ENCODE measurements around the gene GLRA3. TPM values are rescaled to one million over a fixed set of nuclear protein-coding genes. Genes with fewer than 3 reads are reported as not detected.

The GLRA3 gene
- polyA plus RNA-seq, 1 donor (not counting 4 experiments of a cell fraction or from before 2014, with no cell fraction given): not detected

DNA sequence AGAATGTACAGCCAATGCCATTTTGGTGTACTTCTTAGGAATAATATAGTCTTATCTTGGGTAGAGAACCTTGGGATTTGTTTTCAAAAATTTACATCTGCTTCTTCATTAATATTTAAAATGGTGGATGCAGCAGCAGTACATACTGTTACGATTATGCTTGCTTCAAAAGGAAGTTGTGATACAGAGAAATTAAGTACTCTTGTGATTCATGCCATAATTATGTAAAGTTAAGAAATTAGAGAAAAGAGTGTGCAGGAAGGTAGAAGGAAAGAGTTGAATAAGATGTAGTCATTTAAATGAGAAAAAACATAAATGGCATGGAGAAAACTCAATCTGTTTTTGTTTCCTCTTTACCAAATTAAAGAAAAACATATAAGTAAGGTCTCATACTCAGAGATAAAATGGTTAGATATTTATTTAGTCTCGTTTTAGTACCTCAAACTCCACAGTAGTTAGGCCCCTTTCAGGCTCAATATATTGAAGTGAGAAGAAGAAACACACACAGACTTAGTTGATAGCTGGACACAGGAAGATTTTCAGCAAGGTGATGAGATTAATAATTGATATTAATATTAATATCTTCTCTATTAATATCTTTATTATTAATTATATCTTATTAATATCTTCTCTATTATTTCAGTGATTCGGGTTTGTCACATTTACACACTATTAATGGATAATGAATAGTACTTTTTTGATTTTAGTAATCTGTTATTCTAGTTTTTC lies 236.6 kb downstream of the GLRA3 start:
- Histone ChIP-seq H3K9ac (ENCODE audit: control insufficient read depth, extremely low read depth, insufficient read depth, low read length) (no peak overlapping the region), H3K4me2 (ENCODE audit: control insufficient read depth, extremely low read depth, insufficient read depth, low read depth, low read length) (no peak overlapping the region), H3K9me3 (ENCODE audit: control insufficient read depth, low read depth, low read length) (no peaks in the 10 kb centered on the region), H3K4me3 (ENCODE audit: control insufficient read depth in 2 of 3, extremely low read depth in 1 of 3, insufficient read depth in 2 of 3, low read depth in 1 of 3, low read length in 3 of 3) (no peak overlapping the region), H3K4me1 (ENCODE audit: control insufficient read depth, extremely low read depth, insufficient read depth, low read length) (no peaks in the 10 kb centered on the region), H2AFZ (ENCODE audit: control insufficient read depth, low read length) (no peak overlapping the region), H3K27me3 (ENCODE audit: control insufficient read depth, extremely low read depth, insufficient read depth, low read length) (no peaks in the 10 kb centered on the region), H3K36me3 (ENCODE audit: control insufficient read depth in 2 of 2, extremely low read depth in 1 of 2, insufficient read depth in 2 of 2, low read length in 2 of 2) (no peaks in the 10 kb centered on the region), H3K9me1 (ENCODE audit: control insufficient read depth, extremely low read depth, insufficient read depth, low read length) (no peaks in the 10 kb centered on the region), H3K27ac (ENCODE audit: control insufficient read depth, insufficient read depth, low read length) (no peak overlapping the region), H3K79me2 (ENCODE audit: control insufficient read depth, insufficient read depth, low read length) (no peaks in the 10 kb centered on the region), H4K20me1 (ENCODE audit: control insufficient read depth, extremely low read depth, insufficient read depth, low read length) (no peaks in the 10 kb centered on the region)
- DNase-seq (ENCODE audit: low read depth, low spot score) (no peak), FAIRE-seq (no peak)
- TF ChIP-seq EZH2 (IDR thresholded peaks at IDR 0.05; ENCODE audit: low read length): no peak
- TF ChIP-seq, protein P1, sequence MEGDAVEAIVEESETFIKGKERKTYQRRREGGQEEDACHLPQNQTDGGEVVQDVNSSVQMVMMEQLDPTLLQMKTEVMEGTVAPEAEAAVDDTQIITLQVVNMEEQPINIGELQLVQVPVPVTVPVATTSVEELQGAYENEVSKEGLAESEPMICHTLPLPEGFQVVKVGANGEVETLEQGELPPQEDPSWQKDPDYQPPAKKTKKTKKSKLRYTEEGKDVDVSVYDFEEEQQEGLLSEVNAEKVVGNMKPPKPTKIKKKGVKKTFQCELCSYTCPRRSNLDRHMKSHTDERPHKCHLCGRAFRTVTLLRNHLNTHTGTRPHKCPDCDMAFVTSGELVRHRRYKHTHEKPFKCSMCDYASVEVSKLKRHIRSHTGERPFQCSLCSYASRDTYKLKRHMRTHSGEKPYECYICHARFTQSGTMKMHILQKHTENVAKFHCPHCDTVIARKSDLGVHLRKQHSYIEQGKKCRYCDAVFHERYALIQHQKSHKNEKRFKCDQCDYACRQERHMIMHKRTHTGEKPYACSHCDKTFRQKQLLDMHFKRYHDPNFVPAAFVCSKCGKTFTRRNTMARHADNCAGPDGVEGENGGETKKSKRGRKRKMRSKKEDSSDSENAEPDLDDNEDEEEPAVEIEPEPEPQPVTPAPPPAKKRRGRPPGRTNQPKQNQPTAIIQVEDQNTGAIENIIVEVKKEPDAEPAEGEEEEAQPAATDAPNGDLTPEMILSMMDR (optimal IDR thresholded peaks at IDR 0.05 in 1 of 3, IDR thresholded peaks at IDR 0.05 in 1 of 3, conservative IDR thresholded peaks at IDR 0.05 in 1 of 3; ENCODE audit: extremely low read depth in 1 of 3, insufficient read depth in 2 of 3, low read length in 3 of 3): no peak
- dilution Hi-C loops (cut with MboI; ENCODE audit: extremely low pct_ligation_motif_present, low sequenced_read_pairs): no loop called here

DNA sequence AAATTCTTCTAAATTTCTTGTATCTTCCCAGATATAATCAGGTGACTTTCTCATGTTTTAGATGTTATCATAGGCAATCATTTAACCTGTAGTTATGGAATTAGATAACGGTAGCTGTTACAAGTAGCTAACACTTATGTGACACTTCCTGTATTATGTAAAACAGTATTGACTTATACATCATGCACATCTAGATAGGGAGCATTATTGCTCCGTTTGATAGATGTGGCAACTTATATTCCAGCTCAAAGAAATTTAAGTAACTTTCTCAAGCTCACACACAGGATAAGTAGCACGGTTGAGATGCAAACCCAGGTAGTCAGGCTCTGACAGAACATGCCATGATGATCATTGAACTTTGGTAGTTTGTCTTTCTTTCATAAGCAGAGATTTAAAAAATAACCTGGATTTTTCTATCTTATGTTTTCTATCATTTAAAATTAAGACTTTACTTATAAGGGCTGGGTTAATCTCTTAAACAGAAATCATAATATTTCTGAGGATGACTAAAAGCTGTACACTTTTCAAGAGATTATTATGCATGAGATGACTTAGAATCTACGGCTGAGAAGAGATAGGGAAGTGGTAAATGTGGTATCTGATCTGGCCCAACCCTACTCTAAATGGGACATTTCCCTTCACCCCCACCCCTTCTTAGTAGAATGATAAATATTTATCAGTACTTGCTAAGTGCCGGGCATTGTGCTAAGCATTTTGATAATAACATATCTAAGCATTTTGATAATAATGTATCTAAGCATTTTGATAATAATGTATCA lies 237.6 kb downstream of the GLRA3 start:
- H3K4me2 ChIP-seq (ENCODE audit: control insufficient read depth, extremely low read depth, insufficient read depth, low read depth, low read length): no peak overlapping the region
- H3K9ac ChIP-seq (ENCODE audit: control insufficient read depth, extremely low read depth, insufficient read depth, low read length): no peak overlapping the region
- TF ChIP-seq EZH2 (IDR thresholded peaks at IDR 0.05; ENCODE audit: low read length): no peak
- TF ChIP-seq, protein P1 (optimal IDR thresholded peaks at IDR 0.05 in 1 of 3, IDR thresholded peaks at IDR 0.05 in 1 of 3, conservative IDR thresholded peaks at IDR 0.05 in 1 of 3; ENCODE audit: extremely low read depth in 1 of 3, insufficient read depth in 2 of 3, low read length in 3 of 3): no peak
- no peak for DNase-seq (ENCODE audit: low read depth, low spot score)
- no peaks in the 10 kb centered on the region for H3K9me3 ChIP-seq (ENCODE audit: control insufficient read depth, low read depth, low read length)
- no peak overlapping the region for H3K4me3 ChIP-seq (ENCODE audit: control insufficient read depth in 2 of 3, extremely low read depth in 1 of 3, insufficient read depth in 2 of 3, low read depth in 1 of 3, low read length in 3 of 3)
- dilution Hi-C loops (cut with MboI; ENCODE audit: extremely low pct_ligation_motif_present, low sequenced_read_pairs): no loop called here
- H2AFZ ChIP-seq (ENCODE audit: control insufficient read depth, low read length): no peak overlapping the region
- no peak for FAIRE-seq
- no peaks in the 10 kb centered on the region for H3K4me1 ChIP-seq (ENCODE audit: control insufficient read depth, extremely low read depth, insufficient read depth, low read length)
- no peaks in the 10 kb centered on the region for H4K20me1 ChIP-seq (ENCODE audit: control insufficient read depth, extremely low read depth, insufficient read depth, low read length)
- no peaks in the 10 kb centered on the region for H3K79me2 ChIP-seq (ENCODE audit: control insufficient read depth, insufficient read depth, low read length)
- no peaks in the 10 kb centered on the region for H3K9me1 ChIP-seq (ENCODE audit: control insufficient read depth, extremely low read depth, insufficient read depth, low read length)
- no peaks in the 10 kb centered on the region for H3K36me3 ChIP-seq (ENCODE audit: control insufficient read depth in 2 of 2, extremely low read depth in 1 of 2, insufficient read depth in 2 of 2, low read length in 2 of 2)
- H3K27ac ChIP-seq (ENCODE audit: control insufficient read depth, insufficient read depth, low read length): no peak overlapping the region
- H3K27me3 ChIP-seq (ENCODE audit: control insufficient read depth, extremely low read depth, insufficient read depth, low read length): no peaks in the 10 kb centered on the region
